H1 (cell line): ENCODE data around the gene ZDHHC3. TPM values are rescaled to one million over a fixed set of nuclear protein-coding genes. Genes with fewer than 3 reads are reported as not detected.

Experiments used
- CTCF ChIA-PET: fragments of 300-600 bp; sonication (Branson Sonifier 250); formaldehyde crosslinking; loops from one replicate; lab custom pipeline; 2021; ENCODE audit not compliant: partially characterized antibody; lab: Charles Lee
- POLR2A ChIA-PET: fragments of 300-600 bp; sonication (Branson Sonifier 250); formaldehyde crosslinking; loops from one replicate; lab custom pipeline; 2021; ENCODE audit warnings: inconsistent platforms; ENCODE audit not compliant: partially characterized antibody; lab: Charles Lee
- DNase-seq, 2 experiments: peaks; one replicate each; pipeline versions ENCODE4 v3.0.0 to v3.0.0-alpha.2; 2010 to 2022; ENCODE audit warnings: low spot score in 2 of 2, low read depth in 1 of 2, mixed read lengths in 1 of 2
- FAIRE-seq: peaks from 2 replicates; lab custom pipeline; 2011; peaks lifted over from hg19 to GRCh38; lab: Jason Lieb, UNC
- H2AFZ ChIP-seq: 2 replicates; pipeline ENCODE4 v1.8.1; 2012; ENCODE audit warnings: low read length, inconsistent platforms
- H2AK5ac ChIP-seq: 2 replicates; pipeline ENCODE4 v1.6.1; 2013; ENCODE audit warnings: low read depth, low read length
- H2BK120ac ChIP-seq: replicated peaks from 2 replicates; pipeline ENCODE3; 2013; ENCODE audit warnings: low read depth, low read length, inconsistent platforms
- H2BK12ac ChIP-seq: 2 replicates; pipeline ENCODE4 v1.6.1; 2013; ENCODE audit warnings: low read depth, low read length
- H2BK15ac ChIP-seq: 2 replicates; pipeline ENCODE4 v1.6.1; 2013; ENCODE audit warnings: low read length
- H2BK20ac ChIP-seq: 2 replicates; pipeline ENCODE4 v1.6.1; 2013; ENCODE audit warnings: low read length
- H2BK5ac ChIP-seq: 2 replicates; pipeline ENCODE4 v1.6.1; 2013; ENCODE audit warnings: low read depth, low read length
- H3K14ac ChIP-seq: 2 replicates; pipeline ENCODE4 v1.6.1; 2013; ENCODE audit warnings: inconsistent platforms; ENCODE audit not compliant: insufficient read length
- H3K18ac ChIP-seq: 2 replicates; pipeline ENCODE4 v1.6.1; 2013; ENCODE audit warnings: low read length; ENCODE audit errors: extremely low read depth
- H3K23ac ChIP-seq: 2 replicates; pipeline ENCODE4 v1.6.1; 2013; ENCODE audit warnings: inconsistent platforms; ENCODE audit not compliant: insufficient read length
- H3K23me2 ChIP-seq: 2 replicates; pipeline ENCODE4 v1.6.1; 2013; ENCODE audit warnings: low read depth, low read length
- H3K27ac ChIP-seq: 2 replicates; pipeline ENCODE4 v1.6.1; 2011; ENCODE audit warnings: low read depth, low read length, inconsistent platforms
- H3K27me3 ChIP-seq, 4 experiments: replicated peaks in 1 of 4; 1 replicate in 1 of 4; 2 replicates in 3 of 4; pipeline versions ENCODE4 v1.6.1 to v1.8.1; 2011 to 2013; ENCODE audit warnings: low read length in 3 of 4, mild to moderate bottlenecking in 3 of 4, inconsistent platforms in 2 of 4, mixed read lengths in 2 of 4, moderate library complexity in 1 of 4; ENCODE audit not compliant: control insufficient read depth in 3 of 4, insufficient read depth in 3 of 4; ENCODE audit errors: extremely low read depth in 1 of 4
- H3K36me3 ChIP-seq, 4 experiments: 2 replicates each; pipeline versions ENCODE4 v1.6.1 to v1.8.1; 2011 to 2013; ENCODE audit warnings: mild to moderate bottlenecking in 4 of 4, low read length in 3 of 4, moderate library complexity in 2 of 4, control low read depth in 1 of 4, inconsistent platforms in 1 of 4; ENCODE audit not compliant: insufficient read depth in 4 of 4, control insufficient read depth in 2 of 4
- H3K4ac ChIP-seq: replicated peaks from 2 replicates; pipeline ENCODE3; 2013; ENCODE audit warnings: low read length, low read depth, mixed read lengths, inconsistent platforms; ENCODE audit not compliant: insufficient read length
- H3K4me1 ChIP-seq, 4 experiments: replicated peaks in 1 of 4; 1 replicate in 1 of 4; 2 replicates in 3 of 4; pipeline versions ENCODE4 v1.6.1 to v1.8.1; 2011 to 2013; ENCODE audit warnings: low read length in 3 of 4, inconsistent platforms in 2 of 4, mixed read lengths in 1 of 4; ENCODE audit not compliant: insufficient read depth in 4 of 4, control insufficient read depth in 3 of 4
- H3K4me2 ChIP-seq, 2 experiments: 2 replicates each; pipeline versions ENCODE4 v1.6.1 to v1.8.1; 2011 to 2013; ENCODE audit warnings: low read depth in 2 of 2, low read length in 2 of 2, control low read depth in 1 of 2, inconsistent platforms in 1 of 2, mild to moderate bottlenecking in 1 of 2; ENCODE audit not compliant: insufficient read depth in 1 of 2
- H3K4me3 ChIP-seq, 4 experiments: fragments of 200-600, 300-600 bp in 1 of 4; sonication (generic), shearing (Covaris generic), sonication (Bioruptor Twin) in 1 of 4; 2 replicates each; pipeline versions ENCODE4 v1.5.1 to v1.8.1; 2011 to 2016; ENCODE audit warnings: low read length in 4 of 4, low read depth in 3 of 4, control low read depth in 2 of 4, inconsistent platforms in 2 of 4, mild to moderate bottlenecking in 2 of 4, mixed read lengths in 1 of 4, moderate library complexity in 1 of 4; ENCODE audit not compliant: insufficient read depth in 2 of 4; ENCODE audit errors: extremely low read depth in 1 of 4
- H3K56ac ChIP-seq: replicated peaks from 2 replicates; pipeline ENCODE3; 2013; ENCODE audit warnings: low read depth, mild to moderate bottlenecking, mixed read lengths, low read length, inconsistent platforms; ENCODE audit not compliant: insufficient read length
- H3K79me1 ChIP-seq: 2 replicates; pipeline ENCODE4 v1.6.1; 2013; ENCODE audit warnings: low read depth, low read length, control low read depth
- H3K79me2 ChIP-seq, 2 experiments: 2 replicates each; pipeline versions ENCODE4 v1.6.1 to v1.8.1; 2012 to 2013; ENCODE audit warnings: low read length in 2 of 2, mild to moderate bottlenecking in 2 of 2, inconsistent platforms in 1 of 2; ENCODE audit not compliant: insufficient read depth in 2 of 2, control insufficient read depth in 1 of 2
- H3K9ac ChIP-seq, 4 experiments: replicated peaks in 1 of 4; 1 replicate in 1 of 4; 2 replicates in 3 of 4; pipeline versions ENCODE4 v1.6.1 to v1.8.1; 2011 to 2013; ENCODE audit warnings: low read depth in 3 of 4, low read length in 3 of 4, control low read depth in 2 of 4, mild to moderate bottlenecking in 2 of 4, moderate library complexity in 2 of 4, inconsistent platforms in 1 of 4; ENCODE audit errors: extremely low read depth in 1 of 4
- H3K9me3 ChIP-seq, 2 experiments: 2 replicates each; pipeline versions ENCODE4 v1.6.1 to v1.8.1; 2012 to 2013; ENCODE audit warnings: mild to moderate bottlenecking in 2 of 2, moderate library complexity in 2 of 2, control low read depth in 1 of 2, inconsistent platforms in 1 of 2, low read depth in 1 of 2, low read length in 1 of 2, mixed read lengths in 1 of 2; ENCODE audit not compliant: insufficient read depth in 2 of 2
- H4K20me1 ChIP-seq, 2 experiments: replicated peaks in 1 of 2; 2 replicates each; pipeline versions ENCODE3 to v1.8.1; 2011 to 2013; ENCODE audit warnings: inconsistent platforms in 2 of 2, low read length in 2 of 2, mild to moderate bottlenecking in 1 of 2; ENCODE audit not compliant: insufficient read depth in 2 of 2, control insufficient read depth in 1 of 2
- H4K5ac ChIP-seq: 2 replicates; pipeline ENCODE4 v1.6.1; 2013; ENCODE audit warnings: low read length, low read depth, mixed read lengths, inconsistent platforms; ENCODE audit not compliant: insufficient read length
- H4K8ac ChIP-seq: 2 replicates; pipeline ENCODE4 v1.8.0; 2013; ENCODE audit warnings: mild to moderate bottlenecking, moderate library complexity, low read length, inconsistent platforms; ENCODE audit not compliant: insufficient read depth; ENCODE audit errors: extremely low read depth
- H4K91ac ChIP-seq: replicated peaks from 2 replicates; pipeline ENCODE3; 2013; ENCODE audit warnings: low read length, mixed read lengths, inconsistent platforms; ENCODE audit not compliant: insufficient read length
- CBX5 ChIP-seq: fragments of 300-800, 300-1000 bp; sonication (generic); IDR thresholded peaks from 2 replicates; pipeline ENCODE4 v1.7.1; 2016; ENCODE audit warnings: antibody characterized with exemption, low read length, low read depth
- CREB1 ChIP-seq: IDR thresholded peaks from 2 replicates; pipeline ENCODE4 v1.6.1; 2012; ENCODE audit warnings: inconsistent platforms
- EGR1 ChIP-seq: IDR thresholded peaks from 2 replicates; pipeline ENCODE4 v1.6.1; 2011; ENCODE audit warnings: low read depth, low read length, borderline replicate concordance
- GABPA ChIP-seq: IDR thresholded peaks from 2 replicates; pipeline ENCODE4 v1.6.1; 2011; ENCODE audit warnings: mild to moderate bottlenecking, low read length, moderate library complexity, borderline replicate concordance; ENCODE audit not compliant: insufficient read depth
- KDM4A ChIP-seq: IDR thresholded peaks from one replicate; pipeline ENCODE4 v1.7.1; 2012; ENCODE audit warnings: low read depth, mild to moderate bottlenecking, moderate library complexity, low read length, inconsistent platforms; ENCODE audit not compliant: severe bottlenecking
- KDM5A ChIP-seq: fragments of 200-600 bp; IDR thresholded peaks from 2 replicates; pipeline ENCODE4 v1.7.1; 2012; ENCODE audit warnings: mild to moderate bottlenecking, low read length, inconsistent platforms, mixed read lengths
- MAFK ChIP-seq: IDR thresholded peaks from 2 replicates; pipeline ENCODE4 v1.6.1; 2012; ENCODE audit warnings: low read depth, mild to moderate bottlenecking, improper control_type of control experiment, low read length
- POU5F1 ChIP-seq: IDR thresholded peaks from 2 replicates; pipeline ENCODE4 v1.6.1; 2011; ENCODE audit warnings: low read depth, mild to moderate bottlenecking, low read length, moderate library complexity
- RFX5 ChIP-seq: IDR thresholded peaks from 2 replicates; pipeline ENCODE4 v1.6.1; 2011; ENCODE audit warnings: low read depth, low read length, improper control_type of control experiment, borderline replicate concordance
- SIN3A ChIP-seq, 2 experiments: IDR thresholded peaks in 1 of 2; conservative IDR thresholded peaks in 1 of 2; 2 replicates each; pipeline ENCODE4 v1.6.1; 2011 to 2012; ENCODE audit warnings: low read length in 2 of 2, improper control_type of control experiment in 1 of 2, low read depth in 1 of 2, mild to moderate bottlenecking in 1 of 2
- SUZ12 ChIP-seq: fragments of 200-600 bp; sonication (generic); IDR thresholded peaks from 2 replicates; pipeline ENCODE4 v1.6.1; 2012; ENCODE audit warnings: mild to moderate bottlenecking, inconsistent platforms, low read length, moderate library complexity, mixed read lengths
- TCF12 ChIP-seq: IDR thresholded peaks from 2 replicates; pipeline ENCODE4 v1.6.1; 2011; ENCODE audit warnings: low read depth, mild to moderate bottlenecking, low read length
- YY1 ChIP-seq: IDR thresholded peaks from 2 replicates; pipeline ENCODE4 v1.6.1; 2011; ENCODE audit warnings: low read depth, mild to moderate bottlenecking, low read length
- WGBS, 2 experiments: shearing (Covaris generic) in 1 of 2; methylation state at CpG; one replicate each; pipeline versions ENCODE4 v1.1.6 to v1.1.7; 2013 to 2015; ENCODE audit warnings: low lambda C conversion rate in 2 of 2, mixed read lengths in 2 of 2, inconsistent platforms in 1 of 2, low coverage in 1 of 2, missing lambda C conversion rate in 1 of 2; ENCODE audit not compliant: insufficient replicate concordance in 2 of 2, insufficient coverage in 1 of 2, insufficient read length in 1 of 2; ENCODE audit errors: extremely low coverage in 1 of 2, missing lambda C conversion rate in 1 of 2; 5-methylcytosine and 5-hydroxymethylcytosine counted together
- polyA plus RNA-seq, 7 experiments: library from polyadenylated mRNA; depleted of rRNA in 3 of 7; stranded (reverse) in 5 of 7; unstranded in 2 of 7; fragments of >200 nt in 5 of 7; fragments of 200-250 nt in 2 of 7; gene quantifications; 1 replicate in 5 of 7; 2 replicates in 1 of 7; 4 replicates in 1 of 7; pipeline versions ENCODE4 v1.2.1 to v1.2.3, GENCODE V29; 2011 to 2013; ENCODE audit warnings: missing spikeins in 2 of 7, mixed read lengths in 2 of 7
- total RNA-seq: library from RNA; stranded (reverse); fragmentation: NEBNext Ultra II Directional; extraction: Animal tissue kit (Norgen Biotek cat#: 25700); gene quantifications from 2 replicates; pipeline ENCODE4 v1.2.1, GENCODE V29; 2021
- TF ChIP-seq, protein P1 (sequence below): IDR thresholded peaks from 2 replicates; pipeline ENCODE4 v1.6.1; 2012; ENCODE audit warnings: inconsistent platforms

ZDHHC3 gene
- total and polyA plus RNA-seq, 2 of the 8 experiments (the other 6 are each of a cell fraction or from before 2014, with no cell fraction given) = 77.4 to 88.7 TPM

DNA sequence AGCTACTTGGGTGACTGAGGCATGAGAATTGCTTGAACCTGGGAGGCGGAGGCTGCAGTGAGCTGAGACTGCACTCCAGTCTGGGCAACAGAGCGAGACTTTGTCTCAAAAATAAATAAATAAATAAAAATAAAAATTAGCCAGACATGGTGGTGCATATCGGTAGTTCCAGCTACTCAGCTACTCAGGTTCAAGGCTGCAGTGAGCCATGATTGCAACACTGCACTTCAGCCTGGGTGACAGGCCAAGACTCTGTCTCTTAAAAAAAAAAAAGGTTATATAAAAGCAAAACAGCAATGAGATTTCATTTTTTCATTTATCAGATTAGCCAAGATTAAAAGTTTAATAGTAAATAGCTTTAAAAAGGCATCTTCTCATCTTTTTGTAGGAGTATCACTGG lies 98.6 kb downstream of the ZDHHC3 start:
- Histone ChIP-seq H4K20me1 (no peaks in the 10 kb centered on the region), H3K18ac (no peak overlapping the region), H3K4me2 (no peak overlapping the region), H2BK120ac (no peak overlapping the region), H3K4me1 (no peaks in the 10 kb centered on the region), H3K56ac (no peak overlapping the region), H2BK12ac (no peak overlapping the region), H2BK5ac (no peak overlapping the region), H3K14ac (no peak overlapping the region), H3K23me2 (no peaks in the 10 kb centered on the region), H3K4ac (no peak overlapping the region), H3K27ac (no peak overlapping the region), H3K79me2 (no peaks in the 10 kb centered on the region), H2BK15ac (no peak overlapping the region), H4K5ac (no peak overlapping the region), H3K36me3 (no peaks in the 10 kb centered on the region), H4K91ac (no peak overlapping the region), H3K4me3 (no peak overlapping the region), H2BK20ac (no peak overlapping the region), H2AFZ (no peak overlapping the region), H3K27me3 (no peaks in the 10 kb centered on the region), H2AK5ac (no peak overlapping the region), H4K8ac (no peak overlapping the region), H3K79me1 (no peaks in the 10 kb centered on the region), H3K9me3 (no peaks in the 10 kb centered on the region), H3K9ac (no peak overlapping the region), H3K23ac (no peak overlapping the region)
- TF ChIP-seq EGR1 (no peak), KDM4A (no peak), CREB1 (no peak), RFX5 (no peak), POU5F1 (no peak), CBX5 (no peak), SUZ12 (no peak), SIN3A (conservative IDR thresholded peaks at IDR 0.05 in 1 of 2, IDR thresholded peaks at IDR 0.05 in 1 of 2; ENCODE audit: low read depth in 1 of 2, low read length in 2 of 2) (no peak), GABPA (no peak), YY1 (no peak), MAFK (no peak), TCF12 (no peak), KDM5A (no peak)
- TF ChIP-seq, protein P1, sequence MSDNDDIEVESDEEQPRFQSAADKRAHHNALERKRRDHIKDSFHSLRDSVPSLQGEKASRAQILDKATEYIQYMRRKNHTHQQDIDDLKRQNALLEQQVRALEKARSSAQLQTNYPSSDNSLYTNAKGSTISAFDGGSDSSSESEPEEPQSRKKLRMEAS = no peak
- CTCF ChIA-PET = interaction anchor here (0.6 to 1.4 kb wide), 6 partner anchors 11 to 277 kb away, joined by 3 to 7 read pairs (median 4); no protein-coding TSS in a partner anchor
- WGBS, 2 experiments = 85% methylated on average over 3 of the region's 3 CpGs; no CpG with 5 or more reads in 1 of the 2 experiments
- no peak for FAIRE-seq
- POLR2A ChIA-PET = no interaction called here
- DNase-seq = no peak
